Neural cell (in vitro differentiated cells): ENCODE measurements around the gene COL27A1. TPM values are rescaled to one million over a fixed set of nuclear protein-coding genes. Genes with fewer than 3 reads are reported as not detected.

Experiments
- H2AFZ ChIP-seq: fragments of 200-600, 300-800 bp; sonication (generic), shearing (Covaris generic); 2 replicates; pipeline ENCODE4 v1.6.0; 2014; ENCODE audit warnings: low read depth, mild to moderate bottlenecking, antibody characterized with exemption, low read length, moderate library complexity
- H3F3A ChIP-seq: fragments of 200-600 bp; shearing (Covaris generic); 2 replicates; pipeline ENCODE4 v1.6.1; 2016; ENCODE audit warnings: mild to moderate bottlenecking, moderate library complexity, mixed read lengths, antibody characterized with exemption, low read length; ENCODE audit not compliant: insufficient read depth, poor library complexity, severe bottlenecking
- H3K27ac ChIP-seq: fragments of 200-600, 300-800 bp; sonication (generic), shearing (Covaris generic); 2 replicates; pipeline ENCODE4 v1.5.1; 2014; ENCODE audit warnings: mild to moderate bottlenecking, low read length, moderate library complexity
- H3K27me3 ChIP-seq: fragments of 300-800, 200-600 bp; sonication (generic), shearing (Covaris generic); 2 replicates; pipeline ENCODE4 v1.6.0; 2014; ENCODE audit warnings: mild to moderate bottlenecking, low read depth, low read length, moderate library complexity; ENCODE audit not compliant: insufficient read depth
- H3K36me3 ChIP-seq: fragments of 300-800, 200-600 bp; sonication (generic), shearing (Covaris generic); 2 replicates; pipeline ENCODE4 v1.5.1; 2014; ENCODE audit warnings: mild to moderate bottlenecking, antibody characterized with exemption, low read length, moderate library complexity; ENCODE audit not compliant: insufficient read depth
- H3K4me2 ChIP-seq: fragments of 300-800, 200-600 bp; sonication (generic), shearing (Covaris generic); 2 replicates; pipeline ENCODE4 v1.6.0; 2014; ENCODE audit warnings: mild to moderate bottlenecking, low read length
- H3K4me3 ChIP-seq: fragments of 300-800, 200-600 bp; sonication (generic), shearing (Covaris generic); 2 replicates; pipeline ENCODE4 v1.5.1; 2014; ENCODE audit warnings: mild to moderate bottlenecking, low read length, moderate library complexity
- H3K79me2 ChIP-seq: fragments of 200-600 bp; shearing (Covaris generic); replicated peaks from 2 replicates; pipeline ENCODE4 v1.6.0; 2014; ENCODE audit warnings: mild to moderate bottlenecking, low read length, moderate library complexity; ENCODE audit not compliant: insufficient read depth
- H3K9ac ChIP-seq: fragments of 300-800, 200-600 bp; sonication (generic), shearing (Covaris generic); 2 replicates; pipeline ENCODE4 v1.6.1; 2016; ENCODE audit warnings: mild to moderate bottlenecking, low read length, mixed read lengths
- H3K9me2 ChIP-seq: fragments of 200-600 bp; shearing (Covaris generic); 2 replicates; pipeline ENCODE4 v1.6.1; 2016; ENCODE audit warnings: mild to moderate bottlenecking, low read length, mixed read lengths; ENCODE audit not compliant: insufficient read depth
- H3K9me3 ChIP-seq: fragments of 200-600, 300-800 bp; sonication (generic), shearing (Covaris generic); 2 replicates; pipeline ENCODE4 v1.6.1; 2016; ENCODE audit warnings: mild to moderate bottlenecking, mixed run types, low read length, moderate library complexity, mixed read lengths
- H4K20me1 ChIP-seq: fragments of 200-600 bp; shearing (Covaris generic); 2 replicates; pipeline ENCODE4 v1.6.1; 2016; ENCODE audit warnings: mild to moderate bottlenecking, mixed run types; ENCODE audit not compliant: insufficient read depth
- EP300 ChIP-seq: fragments of 450-650 bp; conservative IDR thresholded peaks from 2 replicates; pipeline ENCODE4 v1.6.1; 2014; ENCODE audit warnings: antibody characterized with exemption, mild to moderate bottlenecking, moderate library complexity; ENCODE audit not compliant: poor library complexity, severe bottlenecking
- EZH2 ChIP-seq: fragments of 200-600, 300-800 bp; shearing (Covaris generic), sonication (generic); IDR thresholded peaks from 2 replicates; pipeline ENCODE4 v1.6.1; 2014; ENCODE audit warnings: antibody characterized with exemption, low read length, borderline replicate concordance, mild to moderate bottlenecking; ENCODE audit not compliant: insufficient read depth, poor library complexity, severe bottlenecking
- MXI1 ChIP-seq: fragments of 450-650 bp; conservative IDR thresholded peaks from 2 replicates; pipeline ENCODE4 v1.6.1; 2014; ENCODE audit warnings: antibody characterized with exemption, mild to moderate bottlenecking; ENCODE audit not compliant: poor library complexity, severe bottlenecking
- POLR2AphosphoS5 ChIP-seq: IDR thresholded peaks from 2 replicates; pipeline ENCODE4 v1.6.1; 2012
- RAD21 ChIP-seq: fragments of 450-650 bp; conservative IDR thresholded peaks from 2 replicates; pipeline ENCODE4 v1.6.1; 2014; ENCODE audit warnings: antibody characterized with exemption, mild to moderate bottlenecking, moderate library complexity
- SMC3 ChIP-seq: fragments of 450-650 bp; conservative IDR thresholded peaks from 2 replicates; pipeline ENCODE4 v1.6.1; 2014; ENCODE audit warnings: antibody characterized with exemption, mild to moderate bottlenecking, moderate library complexity; ENCODE audit not compliant: poor library complexity
- TAF1 ChIP-seq: IDR thresholded peaks from 2 replicates; pipeline ENCODE4 v1.6.1; 2012; ENCODE audit warnings: low read depth
- polyA plus RNA-seq: library from polyadenylated mRNA; depleted of rRNA; stranded (reverse); fragments of >200 nt; gene quantifications from 2 replicates; pipeline ENCODE4 v1.2.3, GENCODE V29; 2014
- TF ChIP-seq, protein P1 (sequence below): IDR thresholded peaks from 2 replicates; pipeline ENCODE4 v1.6.1; 2012; ENCODE audit warnings: borderline replicate concordance
- TF ChIP-seq, protein P2 (sequence below): fragments of 450-650 bp; IDR thresholded peaks from 2 replicates; pipeline ENCODE4 v1.5.1; 2014; ENCODE audit warnings: antibody characterized with exemption, mild to moderate bottlenecking, moderate library complexity; ENCODE audit not compliant: poor library complexity, severe bottlenecking

Gene COL27A1
- polyA plus RNA-seq, 1 donor from 2014 or later, result 0.25 TPM

DNA sequence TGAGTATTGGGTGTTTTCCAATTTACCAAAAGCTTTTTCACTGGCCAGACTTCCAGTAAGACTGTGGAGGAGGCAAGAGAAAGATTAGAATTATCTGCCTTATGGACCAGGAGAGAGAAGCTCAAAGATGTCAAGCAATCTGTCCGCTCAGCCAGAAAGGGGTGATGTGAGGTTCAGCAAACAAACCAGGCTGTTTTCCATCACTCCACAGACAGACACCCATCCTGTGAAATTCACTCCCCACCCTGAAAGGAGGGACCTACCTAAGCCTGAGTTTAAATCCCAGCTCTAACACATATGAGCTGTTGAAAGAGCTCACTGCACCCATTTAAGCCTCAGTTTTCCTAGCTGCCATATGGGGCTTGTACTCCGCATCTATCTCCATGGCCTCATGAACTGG lies 14.9 kb upstream of the COL27A1 start:
- no peaks in the 10 kb centered on the region for H3K9me3 ChIP-seq
- H3K27me3 ChIP-seq, result no peaks in the 10 kb centered on the region
- no peak overlapping the region for H3K27ac ChIP-seq
- no peak overlapping the region for H2AFZ ChIP-seq
- H3K79me2 ChIP-seq, result no peaks in the 10 kb centered on the region
- H3K4me3 ChIP-seq, result no peak overlapping the region
- no peak overlapping the region for H3K4me2 ChIP-seq
- H3K9me2 ChIP-seq, result no peaks in the 10 kb centered on the region
- no peaks in the 10 kb centered on the region for H3K36me3 ChIP-seq
- no peak overlapping the region for H3K9ac ChIP-seq
- H4K20me1 ChIP-seq, result no peaks in the 10 kb centered on the region
- TF ChIP-seq POLR2AphosphoS5, result no peak
- H3F3A ChIP-seq, result no peaks in the 10 kb centered on the region

DNA sequence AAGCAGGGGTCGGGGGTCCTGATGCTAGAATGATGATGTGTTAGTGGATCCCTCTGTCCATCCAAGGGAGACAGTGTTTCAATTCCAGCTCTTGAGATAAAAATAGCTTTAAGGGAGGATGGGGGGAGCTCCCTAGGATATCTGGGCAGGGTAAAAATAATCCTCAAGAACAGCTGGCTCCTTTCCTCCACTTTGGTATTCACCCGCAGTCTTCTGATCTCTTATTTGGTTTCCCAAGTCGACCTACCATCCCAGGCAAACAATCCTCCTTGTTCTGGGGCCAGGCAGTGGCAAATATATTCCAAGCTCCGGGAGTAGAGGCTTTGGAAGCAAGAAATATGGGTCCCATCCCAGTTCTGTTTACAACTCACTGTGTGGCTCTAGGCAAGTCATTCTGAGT lies 14.5 kb upstream of the COL27A1 start:
- no peaks in the 10 kb centered on the region for H3K36me3 ChIP-seq
- no peaks in the 10 kb centered on the region for H3K9me2 ChIP-seq
- H3F3A ChIP-seq, result no peaks in the 10 kb centered on the region
- H3K27me3 ChIP-seq, result no peaks in the 10 kb centered on the region
- H2AFZ ChIP-seq, result no peak overlapping the region
- H4K20me1 ChIP-seq, result no peaks in the 10 kb centered on the region
- H3K27ac ChIP-seq, result no peak overlapping the region
- no peak overlapping the region for H3K4me2 ChIP-seq
- H3K9ac ChIP-seq, result no peak overlapping the region
- no peaks in the 10 kb centered on the region for H3K79me2 ChIP-seq
- H3K4me3 ChIP-seq, result no peak overlapping the region
- no peaks in the 10 kb centered on the region for H3K9me3 ChIP-seq
- TF ChIP-seq POLR2AphosphoS5 (no peak), SMC3 (no peak), TAF1 (no peak), EZH2 (no peak), EP300 (no peak), RAD21 (no peak), MXI1 (no peak)
- TF ChIP-seq, protein P1, sequence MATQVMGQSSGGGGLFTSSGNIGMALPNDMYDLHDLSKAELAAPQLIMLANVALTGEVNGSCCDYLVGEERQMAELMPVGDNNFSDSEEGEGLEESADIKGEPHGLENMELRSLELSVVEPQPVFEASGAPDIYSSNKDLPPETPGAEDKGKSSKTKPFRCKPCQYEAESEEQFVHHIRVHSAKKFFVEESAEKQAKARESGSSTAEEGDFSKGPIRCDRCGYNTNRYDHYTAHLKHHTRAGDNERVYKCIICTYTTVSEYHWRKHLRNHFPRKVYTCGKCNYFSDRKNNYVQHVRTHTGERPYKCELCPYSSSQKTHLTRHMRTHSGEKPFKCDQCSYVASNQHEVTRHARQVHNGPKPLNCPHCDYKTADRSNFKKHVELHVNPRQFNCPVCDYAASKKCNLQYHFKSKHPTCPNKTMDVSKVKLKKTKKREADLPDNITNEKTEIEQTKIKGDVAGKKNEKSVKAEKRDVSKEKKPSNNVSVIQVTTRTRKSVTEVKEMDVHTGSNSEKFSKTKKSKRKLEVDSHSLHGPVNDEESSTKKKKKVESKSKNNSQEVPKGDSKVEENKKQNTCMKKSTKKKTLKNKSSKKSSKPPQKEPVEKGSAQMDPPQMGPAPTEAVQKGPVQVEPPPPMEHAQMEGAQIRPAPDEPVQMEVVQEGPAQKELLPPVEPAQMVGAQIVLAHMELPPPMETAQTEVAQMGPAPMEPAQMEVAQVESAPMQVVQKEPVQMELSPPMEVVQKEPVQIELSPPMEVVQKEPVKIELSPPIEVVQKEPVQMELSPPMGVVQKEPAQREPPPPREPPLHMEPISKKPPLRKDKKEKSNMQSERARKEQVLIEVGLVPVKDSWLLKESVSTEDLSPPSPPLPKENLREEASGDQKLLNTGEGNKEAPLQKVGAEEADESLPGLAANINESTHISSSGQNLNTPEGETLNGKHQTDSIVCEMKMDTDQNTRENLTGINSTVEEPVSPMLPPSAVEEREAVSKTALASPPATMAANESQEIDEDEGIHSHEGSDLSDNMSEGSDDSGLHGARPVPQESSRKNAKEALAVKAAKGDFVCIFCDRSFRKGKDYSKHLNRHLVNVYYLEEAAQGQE, result no peak
- TF ChIP-seq, protein P2, sequence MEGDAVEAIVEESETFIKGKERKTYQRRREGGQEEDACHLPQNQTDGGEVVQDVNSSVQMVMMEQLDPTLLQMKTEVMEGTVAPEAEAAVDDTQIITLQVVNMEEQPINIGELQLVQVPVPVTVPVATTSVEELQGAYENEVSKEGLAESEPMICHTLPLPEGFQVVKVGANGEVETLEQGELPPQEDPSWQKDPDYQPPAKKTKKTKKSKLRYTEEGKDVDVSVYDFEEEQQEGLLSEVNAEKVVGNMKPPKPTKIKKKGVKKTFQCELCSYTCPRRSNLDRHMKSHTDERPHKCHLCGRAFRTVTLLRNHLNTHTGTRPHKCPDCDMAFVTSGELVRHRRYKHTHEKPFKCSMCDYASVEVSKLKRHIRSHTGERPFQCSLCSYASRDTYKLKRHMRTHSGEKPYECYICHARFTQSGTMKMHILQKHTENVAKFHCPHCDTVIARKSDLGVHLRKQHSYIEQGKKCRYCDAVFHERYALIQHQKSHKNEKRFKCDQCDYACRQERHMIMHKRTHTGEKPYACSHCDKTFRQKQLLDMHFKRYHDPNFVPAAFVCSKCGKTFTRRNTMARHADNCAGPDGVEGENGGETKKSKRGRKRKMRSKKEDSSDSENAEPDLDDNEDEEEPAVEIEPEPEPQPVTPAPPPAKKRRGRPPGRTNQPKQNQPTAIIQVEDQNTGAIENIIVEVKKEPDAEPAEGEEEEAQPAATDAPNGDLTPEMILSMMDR, result no peak
